GM12801 (cell line): ENCODE results near the gene SYAP1.

Experiments
- CTCF ChIP-seq: IDR thresholded peaks from one replicate; pipeline ENCODE4 v1.5.1; 2011; ENCODE audit warnings: control low read depth; ENCODE audit not compliant: insufficient read length; ENCODE audit errors: extremely low read depth

SYAP1 gene

GRCh38 chrX:16712548-16713155, 6.8 kb upstream of the SYAP1 start, which contains the start of gene CTPS2:
TSS of gene CTPS2 (minus strand) at chrX:16712669. CDS start at chrX:16702902, 9,767 bp downstream.
- TF ChIP-seq CTCF = no peak

- no peak for TF ChIP-seq CTCF
Observed at GRCh38 chrX:16714504-16714903, 4.9 kb upstream of the SYAP1 start.

DNA sequence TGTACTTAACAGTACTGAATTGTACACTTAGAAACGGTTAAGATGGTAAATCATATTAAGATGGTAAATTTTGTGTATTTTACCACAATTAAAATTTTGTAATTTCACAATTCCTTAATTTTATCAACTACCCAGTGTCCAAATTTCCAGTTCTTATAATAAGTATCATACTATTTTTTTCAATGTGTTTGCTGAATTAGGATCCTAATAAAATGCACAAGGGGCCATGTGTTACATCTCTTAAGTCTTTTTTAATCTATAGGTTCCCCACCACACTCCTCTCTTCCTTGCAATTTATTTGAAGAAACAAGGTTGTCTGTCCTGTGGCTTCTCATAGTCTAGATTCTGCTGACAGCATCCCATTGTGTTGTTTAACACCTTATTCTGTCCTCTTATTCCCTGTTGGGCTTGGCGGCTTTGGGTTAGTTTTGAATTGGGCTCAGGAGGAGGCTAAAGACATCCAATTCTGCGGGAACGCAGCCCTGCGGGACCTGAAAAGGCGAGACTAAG, 533 bp upstream of the SYAP1 start:
- TF ChIP-seq CTCF = no peak

DNA sequence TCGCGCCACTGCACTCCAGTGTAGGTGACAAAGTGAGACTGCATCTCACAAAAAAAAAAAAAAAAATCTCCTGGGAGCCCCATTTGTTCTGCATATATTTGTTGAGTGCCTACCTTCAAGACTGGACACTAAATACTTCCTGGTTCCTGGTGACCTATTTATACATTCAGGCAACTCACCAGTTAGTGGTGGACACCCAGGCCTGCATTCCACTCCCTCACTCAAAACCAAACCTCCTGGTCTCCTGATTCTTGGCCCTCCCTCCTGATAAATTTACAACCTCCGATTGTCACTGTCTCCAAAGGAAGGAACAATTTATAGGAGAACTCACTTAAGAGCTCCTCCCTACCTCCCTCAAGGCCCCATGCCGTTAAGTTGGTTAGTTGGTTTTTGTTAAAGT, 3.1 kb downstream of the SYAP1 start:
- TF ChIP-seq CTCF = no peak

GRCh38 chrX:16725072-16725471, 5.7 kb downstream of the SYAP1 start:
- no peak for TF ChIP-seq CTCF

DNA sequence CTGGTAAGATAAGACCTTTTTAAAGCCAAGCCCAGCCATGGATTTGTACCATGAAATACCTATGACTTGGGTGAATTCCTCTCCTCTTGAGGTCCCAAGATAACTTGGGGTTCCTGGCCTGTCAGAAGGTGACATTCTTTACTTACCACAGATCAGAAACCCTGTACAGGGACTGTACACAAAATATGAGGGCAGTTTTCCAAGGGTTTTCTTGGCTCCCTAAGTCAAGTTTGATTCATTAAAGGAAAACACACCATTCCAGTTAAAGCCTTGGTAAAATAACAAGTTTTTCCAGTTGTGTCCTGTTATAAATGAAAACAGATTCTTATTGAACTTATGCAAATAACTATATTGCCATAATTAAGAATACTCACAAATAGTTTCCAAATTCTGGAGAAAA, 8.2 kb downstream of the SYAP1 start:
- no peak for TF ChIP-seq CTCF

- no peak for TF ChIP-seq CTCF
Observed at GRCh38 chrX:16730450-16730849, 11.0 kb downstream of the SYAP1 start.

DNA sequence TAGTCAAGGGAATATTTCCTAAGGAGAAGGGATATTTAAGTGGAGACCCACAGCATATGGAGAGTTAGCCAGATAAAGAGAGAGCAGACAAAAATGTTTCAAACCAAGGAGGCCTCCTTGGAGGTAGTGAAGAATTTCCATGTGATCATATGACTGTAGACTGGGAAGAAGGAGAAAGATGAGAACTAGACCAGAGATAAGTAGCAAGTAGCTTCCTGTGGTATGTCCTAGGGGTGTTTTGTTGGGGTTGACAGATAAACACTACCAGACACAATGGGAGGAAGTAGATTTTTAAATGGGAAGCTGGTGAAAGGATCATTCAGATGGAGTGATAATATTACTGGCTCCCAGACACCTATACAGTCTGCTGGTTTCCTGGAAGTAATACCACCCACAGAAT, 13.6 kb downstream of the SYAP1 start:
- TF ChIP-seq CTCF = no peak
